OCI-LY3 (cell line): ENCODE results near the gene SFTPA1.
"Not testable (repeated sequence)": the region's sequence is repeated elsewhere in the genome, so short reads cannot be mapped to it uniquely, and the experiment has no call there.

Experiments used
- H2AFZ ChIP-seq: fragments of 200-600, 300-600 bp; shearing (Covaris generic); 2 replicates; pipeline ENCODE4 v1.6.0; 2014; ENCODE audit warnings: antibody characterized with exemption, low read depth, low read length
- H3K27ac ChIP-seq: fragments of 200-600, 300-600 bp; sonication (generic); 2 replicates; pipeline ENCODE4 v1.5.1; 2014; ENCODE audit warnings: mild to moderate bottlenecking, low read length, moderate library complexity, mixed read lengths
- H3K27me3 ChIP-seq: fragments of 200-600, 300-600 bp; sonication (generic); 2 replicates; pipeline ENCODE4 v1.6.1; 2014; ENCODE audit warnings: low read depth, low read length, mixed read lengths
- H3K36me3 ChIP-seq: fragments of 200-600, 300-600 bp; sonication (generic); replicated peaks from 2 replicates; pipeline ENCODE3; 2014; ENCODE audit warnings: low read depth, low read length, mixed read lengths
- H3K4me1 ChIP-seq: fragments of 300-600, 200-600 bp; sonication (generic); 2 replicates; pipeline ENCODE4 v1.6.1; 2014; ENCODE audit warnings: low read length, mixed read lengths
- H3K4me2 ChIP-seq: fragments of 200-600, 300-600 bp; sonication (generic); 2 replicates; pipeline ENCODE4 v1.6.1; 2014; ENCODE audit warnings: low read length, mixed read lengths
- H3K4me3 ChIP-seq: fragments of 300-600, 200-600 bp; sonication (generic); 2 replicates; pipeline ENCODE4 v1.5.1; 2014; ENCODE audit warnings: antibody characterized with exemption, mild to moderate bottlenecking, low read length, moderate library complexity
- H3K79me2 ChIP-seq: fragments of 300-600, 200-600 bp; shearing (Covaris generic); 2 replicates; pipeline ENCODE4 v1.6.1; 2014; ENCODE audit warnings: mild to moderate bottlenecking, low read length, mixed read lengths
- H3K9ac ChIP-seq: fragments of 300-600, 200-600 bp; shearing (Covaris generic); 2 replicates; pipeline ENCODE4 v1.6.0; 2014; ENCODE audit warnings: mild to moderate bottlenecking, low read length, moderate library complexity
- H3K9me3 ChIP-seq: fragments of 200-600, 300-600 bp; shearing (Covaris generic); 2 replicates; pipeline ENCODE4 v1.6.1; 2014; ENCODE audit warnings: low read length, mixed read lengths; ENCODE audit not compliant: insufficient read depth
- H4K20me1 ChIP-seq: fragments of 200-600, 300-600 bp; sonication (generic); 2 replicates; pipeline ENCODE4 v1.6.1; 2016; ENCODE audit warnings: low read length, mixed read lengths; ENCODE audit not compliant: insufficient read depth
- CTCF ChIP-seq: fragments of 200-600, 300-600 bp; sonication (generic); IDR thresholded peaks from 2 replicates; pipeline ENCODE4 v1.5.1; 2014; ENCODE audit warnings: antibody characterized with exemption, low read length, low read depth
- EZH2phosphoT487 ChIP-seq: fragments of 200-600 bp; shearing (Covaris generic); IDR thresholded peaks from 2 replicates; pipeline ENCODE4 v1.6.1; 2018; ENCODE audit warnings: antibody characterized with exemption, mixed run types, low read depth

The SFTPA1 gene

DNA sequence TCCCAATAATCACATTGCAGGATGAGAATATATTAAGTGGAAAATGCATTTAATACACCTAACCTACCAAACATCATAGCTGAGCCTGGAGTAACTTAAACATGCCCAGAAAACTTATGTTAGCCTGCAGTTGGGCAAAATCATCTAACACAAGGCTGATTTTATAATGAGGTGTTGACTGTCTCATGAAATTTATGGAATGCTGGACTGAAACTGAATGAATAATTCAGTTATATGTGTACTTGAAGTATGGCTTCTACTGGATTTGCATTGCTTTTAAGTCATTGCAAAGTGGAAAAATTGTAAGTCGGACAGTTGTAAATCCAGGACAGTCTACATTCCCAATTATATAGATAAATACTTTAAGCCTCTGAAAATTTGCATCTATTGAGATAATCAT, 5.4 kb downstream of the SFTPA1 start:
- Histone ChIP-seq H3K4me1 (peaks cover 4% of the 10 kb centered on the region; the same call in 1 of the 2 replicates), H3K4me2 (no peak overlapping the region), H3K79me2 (no peaks in the 10 kb centered on the region), H3K9ac (no peak overlapping the region), H3K27ac (no peak overlapping the region), H4K20me1 (no peaks in the 10 kb centered on the region), H3K36me3 (no peaks in the 10 kb centered on the region), H2AFZ (no peak overlapping the region), H3K9me3 (no peaks in the 10 kb centered on the region), H3K4me3 (no peak overlapping the region), H3K27me3 (no peaks in the 10 kb centered on the region)
- TF ChIP-seq CTCF (no peak), EZH2phosphoT487 (no peak)

- H3K9me3 ChIP-seq, H3K4me2 ChIP-seq, H3K27me3 ChIP-seq, H3K4me1 ChIP-seq, H3K36me3 ChIP-seq, H3K9ac ChIP-seq, H3K27ac ChIP-seq, H3K79me2 ChIP-seq, H3K4me3 ChIP-seq, H4K20me1 ChIP-seq, H2AFZ ChIP-seq: not testable (repeated sequence)
These were observed 12.9 kb downstream of the SFTPA1 start for GRCh38 chr10:79623663-79624062.

- Histone ChIP-seq H3K79me2 (no peaks in the 10 kb centered on the region), H2AFZ (no peak overlapping the region), H3K4me3 (no peak overlapping the region), H3K27ac (no peak overlapping the region), H3K9ac (no peak overlapping the region), H3K36me3 (no peaks in the 10 kb centered on the region), H3K4me1 (no peaks in the 10 kb centered on the region), H3K4me2 (no peak overlapping the region), H3K27me3 (no peaks in the 10 kb centered on the region), H4K20me1 (no peaks in the 10 kb centered on the region), H3K9me3 (no peaks in the 10 kb centered on the region)
- TF ChIP-seq EZH2phosphoT487 (no peak), CTCF (no peak)
These were observed 16.3 kb downstream of the SFTPA1 start for GRCh38 chr10:79627075-79627474.

DNA sequence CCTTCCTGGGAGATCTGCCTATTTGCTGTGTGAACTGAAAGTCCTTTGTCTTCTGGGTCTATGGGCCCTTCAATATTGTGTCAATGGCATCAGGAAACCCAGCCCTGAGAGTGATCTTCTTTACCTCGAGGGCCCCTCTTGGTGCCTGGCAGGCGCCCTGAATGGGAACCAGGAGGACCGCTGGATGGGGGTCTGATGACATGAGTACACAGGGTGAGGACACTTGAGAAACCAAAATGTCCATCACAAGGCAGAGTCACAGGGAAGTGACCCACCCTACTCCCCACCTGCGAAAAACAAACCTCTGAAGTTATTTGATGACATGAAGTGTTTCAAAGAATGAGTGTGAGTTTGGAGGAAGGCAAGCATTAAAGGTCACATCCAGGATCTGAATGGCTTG, 17.3 kb downstream of the SFTPA1 start:
- H4K20me1 ChIP-seq, result no peaks in the 10 kb centered on the region
- no peak overlapping the region for H2AFZ ChIP-seq
- H3K79me2 ChIP-seq, result no peaks in the 10 kb centered on the region
- no peak overlapping the region for H3K4me3 ChIP-seq
- no peak overlapping the region for H3K4me2 ChIP-seq
- no peaks in the 10 kb centered on the region for H3K4me1 ChIP-seq
- no peak overlapping the region for H3K27ac ChIP-seq
- TF ChIP-seq EZH2phosphoT487, result no peak
- no peak for TF ChIP-seq CTCF
- no peak overlapping the region for H3K9ac ChIP-seq
- no peaks in the 10 kb centered on the region for H3K9me3 ChIP-seq
- no peaks in the 10 kb centered on the region for H3K36me3 ChIP-seq
- no peaks in the 10 kb centered on the region for H3K27me3 ChIP-seq
